GM19099 (cell line): ENCODE data around the gene F8.
"Not testable (repeated sequence)": the region's sequence is repeated elsewhere in the genome, so short reads cannot be mapped to it uniquely, and the experiment has no call there.

Experiments
- POLR2A ChIP-seq: IDR thresholded peaks from 3 replicates; pipeline ENCODE4 v1.6.1; 2011; ENCODE audit warnings: low read depth; ENCODE audit not compliant: insufficient read length; ENCODE audit errors: extremely low read depth

Gene F8

DNA sequence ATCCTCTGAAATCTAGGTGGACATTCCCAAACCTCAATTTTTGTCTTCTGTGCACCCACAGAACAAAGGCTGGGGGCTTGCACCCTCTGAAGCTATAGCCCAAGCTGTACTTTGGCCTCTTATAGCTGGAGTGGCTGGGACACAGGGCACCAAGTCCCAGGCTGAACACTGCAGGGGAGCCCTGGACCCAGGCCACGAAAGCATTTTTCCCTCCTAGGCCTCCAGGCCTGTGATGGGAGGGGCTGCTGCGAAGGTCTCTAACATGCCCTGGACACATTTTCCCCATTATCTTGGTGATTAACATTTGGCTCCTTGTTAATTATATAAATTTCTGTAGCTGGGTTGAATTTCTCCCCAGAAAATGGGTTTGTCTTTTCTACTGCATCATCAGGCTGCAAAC, 108.5 kb downstream of the F8 start:
- no peak for TF ChIP-seq POLR2A

DNA sequence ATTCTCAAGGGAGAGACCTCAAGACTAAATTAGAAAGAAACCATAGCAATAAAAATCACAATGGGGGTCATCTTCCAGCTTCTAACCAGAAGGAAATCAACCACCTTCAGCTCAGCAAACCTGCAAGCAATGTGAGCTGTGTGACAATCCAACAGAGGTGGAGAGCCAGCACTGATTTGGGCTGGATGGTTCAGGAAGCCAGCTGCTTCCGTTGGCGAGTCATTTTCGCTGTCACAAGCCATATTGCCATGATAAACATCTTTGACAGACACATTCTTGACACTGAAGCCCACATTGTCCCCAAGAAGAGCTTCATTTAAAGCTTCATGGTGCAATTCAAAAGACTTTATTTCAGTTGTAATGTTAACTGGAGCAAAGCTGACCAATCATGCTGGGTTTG, 113.7 kb downstream of the F8 start:
- TF ChIP-seq POLR2A = no peak

DNA sequence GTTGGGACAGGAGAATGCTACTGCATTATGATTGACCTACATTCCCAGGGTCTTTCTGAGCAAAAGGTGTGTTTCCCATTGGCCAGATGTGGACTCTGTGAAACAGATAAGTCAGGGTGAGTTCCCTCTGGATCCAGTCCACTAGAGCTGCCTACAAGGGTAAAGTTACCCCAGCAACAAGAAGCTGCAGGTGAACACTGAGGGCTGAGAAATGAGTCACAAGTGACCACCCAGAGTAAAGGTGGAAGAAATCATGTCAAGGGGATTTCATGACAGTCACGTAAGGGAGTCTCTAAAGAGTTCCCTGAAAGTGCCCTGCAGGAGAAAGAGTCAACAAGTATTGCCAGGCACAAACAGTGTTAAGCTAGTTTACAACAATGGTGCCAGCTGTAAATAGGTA, 120.1 kb downstream of the F8 start:
- no peak for TF ChIP-seq POLR2A

DNA sequence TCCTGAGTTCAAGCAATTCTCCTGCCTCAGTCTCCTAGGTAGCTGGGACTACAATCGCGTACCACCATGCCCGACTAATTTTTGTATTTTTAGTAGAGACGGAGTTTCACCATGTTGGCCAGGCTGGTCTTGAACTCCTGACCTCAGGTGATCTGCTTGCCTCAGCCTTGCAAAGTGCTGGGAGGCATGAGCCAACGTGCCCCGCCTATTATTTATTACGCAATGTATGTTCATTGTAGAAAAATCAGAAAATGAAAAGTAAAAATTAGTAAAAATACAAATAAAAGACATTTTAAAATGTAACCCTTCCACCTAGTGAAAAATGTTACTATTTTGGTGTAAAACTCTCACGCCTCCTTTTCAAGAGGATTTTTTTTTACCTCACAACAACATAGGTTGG, 122.2 kb downstream of the F8 start:
- no peak for TF ChIP-seq POLR2A

- no peak for TF ChIP-seq POLR2A
These were observed 130.2 kb downstream of the F8 start for GRCh38 chrX:154892296-154892695.

DNA sequence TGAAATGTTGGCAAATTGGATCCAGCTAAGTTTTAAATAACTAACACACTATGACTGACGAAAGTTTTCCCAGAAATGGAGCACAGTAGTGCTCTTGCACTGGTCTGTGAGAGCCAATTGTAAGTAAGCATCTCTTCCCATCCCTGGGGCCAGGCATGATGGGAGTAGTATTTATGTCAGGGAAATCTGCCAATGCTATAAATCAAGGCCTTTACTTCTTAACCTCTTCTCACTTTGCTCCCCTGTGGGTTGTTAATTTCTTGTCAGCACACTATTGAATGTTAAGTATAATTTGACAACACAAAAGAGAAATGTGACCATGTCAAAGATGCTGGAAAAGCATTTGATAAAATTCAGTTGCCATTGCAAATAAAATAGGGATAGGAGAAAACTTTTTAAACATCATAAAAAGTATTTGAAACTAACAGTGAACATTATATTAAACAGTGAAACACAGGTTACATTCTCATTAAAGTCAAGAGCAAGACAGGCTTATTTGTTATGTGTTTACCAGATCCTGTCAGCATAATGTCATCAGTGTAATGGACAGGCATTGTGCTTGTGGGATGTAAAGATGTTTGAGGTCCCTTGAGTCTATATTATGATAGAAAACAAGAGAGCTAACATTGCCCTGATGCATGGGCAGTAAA, 131.4 kb downstream of the F8 start:
- TF ChIP-seq POLR2A = no peak

DNA sequence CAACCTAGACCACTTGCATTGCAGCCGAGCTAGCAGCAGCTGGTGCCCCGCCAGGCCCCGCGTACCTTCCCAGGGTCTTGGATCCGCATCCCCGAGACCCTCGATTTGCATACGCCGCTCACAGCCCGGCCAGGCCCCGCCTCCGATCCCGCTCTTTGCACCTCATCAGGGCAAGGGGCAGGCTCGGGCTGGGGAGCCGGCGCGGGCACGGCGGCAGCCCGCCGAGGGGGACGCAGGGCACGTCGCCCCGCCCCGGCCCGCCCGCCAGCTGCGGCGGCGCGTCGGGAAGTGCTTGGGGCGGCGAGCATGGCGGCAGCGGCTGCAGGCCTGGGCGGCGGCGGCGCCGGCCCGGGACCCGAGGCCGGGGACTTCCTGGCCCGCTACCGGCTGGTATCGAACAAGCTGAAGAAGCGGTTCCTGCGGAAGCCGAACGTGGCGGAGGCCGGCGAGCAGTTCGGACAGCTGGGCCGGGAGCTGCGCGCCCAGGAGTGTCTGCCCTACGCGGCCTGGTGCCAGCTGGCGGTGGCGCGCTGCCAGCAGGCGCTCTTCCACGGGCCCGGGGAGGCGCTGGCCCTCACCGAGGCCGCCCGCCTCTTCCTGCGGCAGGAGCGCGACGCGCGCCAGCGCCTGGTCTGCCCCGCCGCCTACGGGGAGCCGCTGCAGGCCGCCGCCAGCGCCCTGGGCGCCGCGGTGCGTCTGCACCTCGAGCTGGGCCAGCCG, 136.3 kb downstream of the F8 start, which contains the start of gene F8A1:
Gene F8A1, plus strand, starts transcription at position 287 of the 720 bp plus-strand sequence. Its CDS starts 20 bp downstream, at position 307.
- not testable (repeated sequence) for TF ChIP-seq POLR2A

- no peak for TF ChIP-seq POLR2A
These were observed 149.2 kb downstream of the F8 start for GRCh38 chrX:154873329-154873728.

- TF ChIP-seq POLR2A = no peak
These were observed 167.3 kb downstream of the F8 start for GRCh38 chrX:154855256-154855655.

- TF ChIP-seq POLR2A = no peak
These were observed 171.4 kb downstream of the F8 start for GRCh38 chrX:154850957-154851611.

- no peak for TF ChIP-seq POLR2A
These were observed 181.7 kb downstream of the F8 start for GRCh38 chrX:154840856-154841255.

DNA sequence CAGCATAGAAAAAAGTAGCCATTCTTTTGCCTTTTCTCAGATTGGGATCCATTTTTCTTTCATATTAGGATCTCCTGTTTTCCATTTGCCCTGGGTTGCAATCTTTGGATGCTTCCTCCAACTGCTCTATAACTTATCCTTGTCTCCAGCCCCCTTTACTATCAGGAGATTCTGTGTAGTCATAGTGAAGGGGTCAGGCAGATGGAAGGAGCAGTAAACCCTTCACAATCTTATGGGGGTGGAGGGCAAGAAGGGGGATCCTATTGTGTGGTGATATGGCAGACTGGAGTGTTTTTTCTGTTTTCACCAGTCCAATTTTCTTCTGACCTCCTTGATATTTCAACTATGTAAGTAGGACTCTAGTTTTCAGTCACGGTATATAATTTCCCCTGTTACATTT, 186.4 kb downstream of the F8 start:
- TF ChIP-seq POLR2A = no peak

- no peak for TF ChIP-seq POLR2A
These were observed 188.0 kb downstream of the F8 start, which contains the start of gene SMIM9 for GRCh38 chrX:154834562-154834961. Gene SMIM9 (minus strand): TSS chrX:154834662. CDS start chrX:154830856, 3,806 bp downstream.

- TF ChIP-seq POLR2A = no peak
These were observed 188.7 kb downstream of the F8 start for GRCh38 chrX:154833746-154834274.

DNA sequence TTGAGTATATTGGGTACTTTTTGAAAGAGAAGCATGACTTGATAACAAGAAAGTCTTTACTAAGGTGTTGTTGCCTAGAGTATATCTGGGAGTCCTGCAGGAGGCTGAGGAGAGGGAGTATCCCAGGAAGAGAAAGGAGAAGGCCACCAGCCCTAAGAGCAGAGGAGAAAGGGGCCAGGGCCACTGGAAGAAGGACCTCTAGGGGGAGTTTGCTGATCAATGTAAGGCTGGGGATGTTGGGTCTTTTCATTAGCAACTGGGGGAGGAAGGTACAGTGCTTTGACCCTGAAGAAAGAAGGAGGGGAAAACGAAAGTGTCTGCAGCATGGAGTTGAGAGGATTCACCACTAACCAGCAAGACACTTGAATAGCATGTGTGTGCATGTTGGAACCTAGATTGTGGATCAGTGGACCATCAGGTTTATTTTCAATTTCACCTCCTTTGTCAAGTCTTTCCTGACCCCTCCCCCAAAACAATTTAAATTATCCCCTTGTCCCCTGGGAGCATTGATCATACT, 192.5 kb downstream of the F8 start:
- no peak for TF ChIP-seq POLR2A
